CD14-positive monocyte (primary cell): Measurements from ENCODE around the gene ZGLP1. TPM values are rescaled to one million over a fixed set of nuclear protein-coding genes. Genes with fewer than 3 reads are reported as not detected.
A peak's percentile ranks its signal among the peaks of the same experiment; 100 is the strongest.

Source experiments
- DNase-seq, 3 donors: peaks; one replicate each; pipeline ENCODE4 v3.0.0-alpha.2; 2011 to 2022
- H2AFZ ChIP-seq: 2 replicates; pipeline ENCODE4 v1.6.0; 2012; ENCODE audit warnings: mild to moderate bottlenecking, low read depth, low read length, inconsistent platforms; ENCODE audit not compliant: insufficient read depth, poor library complexity, severe bottlenecking
- H3K27ac ChIP-seq, 2 donors: 1 replicate in 1 of 2; 2 replicates in 1 of 2; pipeline ENCODE4 v1.5.1; 2012 to 2013; ENCODE audit warnings: low read length in 2 of 2, control low read depth in 1 of 2, inconsistent platforms in 1 of 2, low read depth in 1 of 2, mild to moderate bottlenecking in 1 of 2
- H3K27me3 ChIP-seq, 2 donors: one replicate each; pipeline versions ENCODE4 v1.6.0 to v1.6.1; 2011 to 2013; ENCODE audit warnings: low read length in 2 of 2; ENCODE audit not compliant: control insufficient read depth in 2 of 2, insufficient read depth in 2 of 2
- H3K36me3 ChIP-seq, 2 donors: replicated peaks in 1 of 2; 1 replicate in 1 of 2; 2 replicates in 1 of 2; pipeline versions ENCODE4 v1.5.1 to v1.6.1; 2012 to 2013; ENCODE audit warnings: low read length in 2 of 2, control low read depth in 1 of 2, inconsistent platforms in 1 of 2, mild to moderate bottlenecking in 1 of 2; ENCODE audit not compliant: insufficient read depth in 2 of 2, control insufficient read depth in 1 of 2
- H3K4me1 ChIP-seq, 2 donors: 1 replicate in 1 of 2; 2 replicates in 1 of 2; pipeline versions ENCODE4 v1.5.1 to v1.6.1; 2012 to 2013; ENCODE audit warnings: low read length in 2 of 2, control low read depth in 1 of 2, inconsistent platforms in 1 of 2, mild to moderate bottlenecking in 1 of 2, moderate library complexity in 1 of 2; ENCODE audit not compliant: insufficient read depth in 2 of 2, control insufficient read depth in 1 of 2
- H3K4me2 ChIP-seq: replicated peaks from 2 replicates; pipeline ENCODE3; 2012; ENCODE audit warnings: low read length, moderate library complexity, mild to moderate bottlenecking; ENCODE audit not compliant: poor library complexity, severe bottlenecking; ENCODE audit errors: extremely low read depth
- H3K4me3 ChIP-seq, 3 experiments: fragments of 200-600 bp in 1 of 3; sonication (generic) in 1 of 3; replicated peaks in 1 of 3; 1 replicate in 2 of 3; 2 replicates in 1 of 3; pipeline ENCODE4 v1.5.1; 2011 to 2013; ENCODE audit warnings: low read length in 3 of 3, mild to moderate bottlenecking in 3 of 3, control low read depth in 2 of 3, low read depth in 2 of 3, inconsistent platforms in 1 of 3, moderate library complexity in 1 of 3
- H3K79me2 ChIP-seq: 2 replicates; pipeline ENCODE4 v1.6.0; 2012; ENCODE audit warnings: mild to moderate bottlenecking, control low read depth, inconsistent platforms, low read length, moderate library complexity; ENCODE audit not compliant: insufficient read depth
- H3K9ac ChIP-seq: 2 replicates; pipeline ENCODE4 v1.6.0; 2017; ENCODE audit warnings: low read length, mild to moderate bottlenecking; ENCODE audit not compliant: insufficient read depth, poor library complexity, severe bottlenecking
- H3K9me3 ChIP-seq, 2 donors: replicated peaks in 1 of 2; 1 replicate in 1 of 2; 2 replicates in 1 of 2; pipeline versions ENCODE4 v1.5.1 to v1.6.1; 2012 to 2013; ENCODE audit warnings: low read length in 2 of 2, control low read depth in 1 of 2; ENCODE audit not compliant: control insufficient read depth in 1 of 2, insufficient read depth in 1 of 2
- H4K20me1 ChIP-seq: 2 replicates; pipeline ENCODE4 v1.6.0; 2012; ENCODE audit warnings: mild to moderate bottlenecking, low read length, control low read depth, moderate library complexity; ENCODE audit not compliant: insufficient read depth
- H3K27ac Mint-ChIP-seq, 7 donors: one replicate each; pipeline ENCODE4 v1.8.0; 2020; ENCODE audit warnings: mild to moderate bottlenecking in 7 of 7, mixed read lengths in 7 of 7, moderate library complexity in 6 of 7, inconsistent platforms in 2 of 7
- H3K27me3 Mint-ChIP-seq, 3 donors: one replicate each; pipeline ENCODE4 v1.8.0; 2021 to 2022; ENCODE audit warnings: low read depth in 3 of 3, mild to moderate bottlenecking in 3 of 3, mixed read lengths in 3 of 3, moderate library complexity in 3 of 3, inconsistent platforms in 1 of 3
- H3K36me3 Mint-ChIP-seq, 2 donors: one replicate each; pipeline ENCODE4 v1.8.0; 2020; ENCODE audit warnings: mixed read lengths in 2 of 2, inconsistent platforms in 1 of 2, mild to moderate bottlenecking in 1 of 2
- H3K4me1 Mint-ChIP-seq: one replicate; pipeline ENCODE4 v1.8.0; 2020; ENCODE audit warnings: mild to moderate bottlenecking, mixed read lengths
- H3K4me3 Mint-ChIP-seq, 2 donors: one replicate each; pipeline ENCODE4 v1.8.0; 2020; ENCODE audit warnings: mild to moderate bottlenecking in 2 of 2, mixed read lengths in 2 of 2, moderate library complexity in 1 of 2
- H3K9me3 Mint-ChIP-seq, 7 donors: one replicate each; pipeline ENCODE4 v1.8.0; 2020 to 2022; ENCODE audit warnings: mixed read lengths in 7 of 7, mild to moderate bottlenecking in 6 of 7, moderate library complexity in 6 of 7, inconsistent platforms in 2 of 7
- CTCF ChIP-seq: fragments of 200-600 bp; IDR thresholded peaks from one replicate; pipeline ENCODE4 v1.8.0; 2022; ENCODE audit warnings: antibody characterized with exemption, mild to moderate bottlenecking
- WGBS: methylation state at CpG from one replicate; pipeline ENCODE4 v1.1.5; 2013; ENCODE audit warnings: missing lambda C conversion rate; ENCODE audit not compliant: insufficient coverage; 5-methylcytosine and 5-hydroxymethylcytosine counted together
- intact Hi-C, 2 donors: fragments of 100-400 bp; cut with micrococcal nuclease; formaldehyde crosslinking; loops; one replicate each; pipeline versions ENCODE4 v1.15.0 to v1.15.1; 2023
- polyA plus RNA-seq, 3 donors: library from polyadenylated mRNA; depleted of rRNA in 1 of 3; unstranded in 2 of 3; stranded (reverse) in 1 of 3; fragments of 300-500 nt in 2 of 3; fragments of >200 nt in 1 of 3; fragmentation: Illumina TruSeq in 2 of 3; gene quantifications; 1 replicate in 2 of 3; 2 replicates in 1 of 3; pipeline ENCODE4 v1.2.3, GENCODE V29; 2012 to 2021

Gene ZGLP1
- polyA plus RNA-seq, 3 donors = 3.5 to 11.7 (median 9.4) TPM

- Histone ChIP-seq H3K27me3 (peaks cover 36 to 70% of the 10 kb centered on the region in 2 donors), H3K9me3 (peaks cover 6 to 22% of the 10 kb centered on the region in 2 donors), H3K79me2 (no peaks in the 10 kb centered on the region), H4K20me1 (peaks cover 11% of the 10 kb centered on the region), H3K27ac (no peak overlapping the region), H3K4me2 (no peak overlapping the region), H2AFZ (no peak overlapping the region), H3K4me3 (no peak overlapping the region), H3K9ac (no peak overlapping the region), H3K36me3 (no peaks in the 10 kb centered on the region), H3K4me1 (peaks cover 66 to 72% of the 10 kb centered on the region in 2 donors)
- peak overlapping the region in 2 of 7 donors; percentile 42 to 83 for H3K27ac Mint-ChIP-seq
- TF ChIP-seq CTCF = no peak
- H3K4me3 Mint-ChIP-seq = peak overlapping the region in 1 of 2 donors; percentile 94
- peaks cover 75 to 89% (median 79%) of the 10 kb centered on the region in 3 donors for H3K27me3 Mint-ChIP-seq
- H3K36me3 Mint-ChIP-seq = peaks cover 12 to 16% of the 10 kb centered on the region in 2 donors
- peaks cover 57% of the 10 kb centered on the region for H3K4me1 Mint-ChIP-seq
- intact Hi-C loops = no loop called here
- WGBS = 41% methylated on average over 11 of the region's 25 CpGs
- no peak for DNase-seq
- peaks cover 0 to 46% (median 24%) of the 10 kb centered on the region in 7 donors for H3K9me3 Mint-ChIP-seq
Measured at GRCh38 chr19:10294368-10294697, 15.3 kb downstream of the ZGLP1 start.

GRCh38 chr19:10293637-10294367 lies 15.8 kb downstream of the ZGLP1 start:
- no peaks in the 10 kb centered on the region for H3K36me3 ChIP-seq
- H3K27me3 ChIP-seq = peaks cover 37 to 75% of the 10 kb centered on the region in 2 donors
- peaks cover 11% of the 10 kb centered on the region for H4K20me1 ChIP-seq
- WGBS = 47% methylated on average over 49 of the region's 49 CpGs
- H3K9me3 ChIP-seq = peaks cover 6 to 22% of the 10 kb centered on the region in 2 donors
- H3K9ac ChIP-seq = no peak overlapping the region
- H3K4me2 ChIP-seq = peak overlapping the region; percentile 78
- intact Hi-C loops = no loop called here
- H3K27ac ChIP-seq = no peak overlapping the region
- H2AFZ ChIP-seq = no peak overlapping the region
- no peaks in the 10 kb centered on the region for H3K79me2 ChIP-seq
- H3K4me3 Mint-ChIP-seq = peak overlapping the region; percentile 6 to 94
- no peak for DNase-seq
- peaks cover 61% of the 10 kb centered on the region for H3K4me1 Mint-ChIP-seq
- H3K4me3 ChIP-seq = peak overlapping the region in 1 of 3 experiments; percentile 74
- no peak for TF ChIP-seq CTCF
- H3K36me3 Mint-ChIP-seq = peaks cover 17 to 20% of the 10 kb centered on the region in 2 donors
- H3K9me3 Mint-ChIP-seq = peaks cover 0 to 52% (median 26%) of the 10 kb centered on the region in 7 donors
- no peak overlapping the region for H3K27ac Mint-ChIP-seq
- H3K4me1 ChIP-seq = peaks cover 71 to 74% of the 10 kb centered on the region in 2 donors
- peaks cover 80 to 94% (median 84%) of the 10 kb centered on the region in 3 donors for H3K27me3 Mint-ChIP-seq
